ENCODE results near the gene CADM1.

The CADM1 gene

DNA sequence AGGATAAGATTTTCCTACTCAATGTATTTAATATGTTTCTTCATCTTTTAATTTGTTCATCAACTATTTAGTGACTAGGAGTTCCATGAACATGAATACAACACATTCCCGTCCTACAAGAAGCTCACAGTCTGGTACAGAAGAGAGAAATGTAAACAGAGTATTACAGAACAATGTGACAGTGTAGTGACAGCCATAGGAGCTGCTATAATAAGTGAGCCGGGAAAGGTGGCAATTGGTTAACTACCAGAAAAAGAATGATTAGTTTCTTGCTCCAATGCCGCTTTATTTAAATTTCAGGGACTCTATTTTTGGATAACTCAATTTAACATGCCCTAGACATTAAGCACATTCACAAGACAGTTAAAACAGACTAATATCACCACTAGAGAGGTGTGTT, 192.3 kb downstream of the CADM1 start:
- no peak for DNase-seq

DNA sequence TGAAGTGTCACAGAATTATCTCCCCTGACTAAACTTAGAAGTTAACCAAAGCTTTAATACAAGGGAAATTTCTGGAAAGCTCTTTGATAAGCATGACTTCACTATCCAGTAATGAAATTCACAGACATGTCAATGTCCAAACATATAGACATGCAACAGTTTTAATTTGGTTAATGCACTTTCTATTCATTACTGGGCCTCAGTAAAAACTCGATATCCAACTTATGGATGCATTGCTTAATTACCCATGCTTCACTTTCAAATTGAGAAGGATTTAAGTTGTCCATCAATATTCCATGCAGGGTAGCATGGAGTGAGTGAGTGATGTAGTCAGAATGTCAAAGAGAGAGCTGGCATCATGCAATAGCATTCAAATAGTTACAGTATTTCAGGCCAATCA, 197.5 kb downstream of the CADM1 start:
- DNase-seq = no peak

DNA sequence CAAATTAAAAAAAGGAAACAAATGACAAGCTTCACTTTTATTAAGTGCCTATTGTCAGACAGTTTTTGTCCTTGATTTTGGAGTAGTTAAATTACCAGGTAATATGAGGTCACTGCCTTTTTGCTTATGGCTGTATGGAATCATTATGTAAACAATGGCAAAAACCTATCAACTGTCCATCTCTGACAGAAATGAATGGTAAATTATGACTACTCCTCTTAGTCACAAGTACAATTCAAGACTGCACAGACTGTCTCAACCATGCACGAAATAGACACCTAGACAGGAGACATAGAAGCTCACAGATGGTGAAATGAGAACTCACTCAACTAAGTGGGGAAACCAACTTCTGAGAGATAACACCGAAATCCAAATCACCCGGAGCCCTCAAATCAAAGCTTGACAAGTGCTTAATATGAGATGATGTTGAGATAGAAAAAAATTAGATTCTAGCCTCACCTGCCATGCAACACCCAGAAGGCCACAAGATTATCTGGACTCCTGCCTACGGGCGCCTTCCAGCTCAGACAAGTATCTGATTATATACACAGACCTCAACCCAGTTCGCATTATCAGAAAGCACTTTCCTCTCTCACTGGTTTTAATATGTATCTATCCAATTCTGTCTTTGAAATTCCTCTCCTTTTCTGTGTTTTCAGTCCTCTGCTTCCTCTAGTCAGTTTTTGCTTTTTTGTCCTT, 199.3 kb downstream of the CADM1 start:
- no peak for DNase-seq

DNA sequence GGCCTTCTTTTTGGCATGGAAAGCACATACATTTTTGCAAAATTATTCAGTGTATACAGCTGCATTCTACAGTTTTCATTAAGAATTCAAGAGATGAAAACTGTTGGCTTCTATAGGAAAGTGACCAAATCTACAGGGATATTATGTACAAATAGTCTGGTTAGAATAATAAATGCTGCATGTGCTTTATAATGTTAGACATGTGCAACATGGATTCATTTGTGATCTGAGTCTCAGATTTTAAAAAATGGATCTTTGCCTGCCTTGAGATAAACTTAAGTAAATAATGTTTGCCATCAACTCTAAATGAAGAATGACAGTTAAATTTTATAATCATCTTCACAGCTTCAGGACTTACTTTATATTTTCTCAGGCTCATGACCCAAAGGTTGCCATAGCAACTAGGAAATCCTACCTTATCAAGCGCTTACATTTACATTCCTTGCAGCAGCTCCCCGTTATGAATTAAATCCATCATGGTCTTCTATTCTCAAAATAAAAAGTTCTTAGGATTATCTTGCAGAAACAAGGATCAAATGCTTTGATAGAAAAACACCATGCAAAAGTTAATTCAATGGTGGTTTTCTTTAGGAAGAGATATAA, 200.2 kb downstream of the CADM1 start:
- no peak for DNase-seq

DNA sequence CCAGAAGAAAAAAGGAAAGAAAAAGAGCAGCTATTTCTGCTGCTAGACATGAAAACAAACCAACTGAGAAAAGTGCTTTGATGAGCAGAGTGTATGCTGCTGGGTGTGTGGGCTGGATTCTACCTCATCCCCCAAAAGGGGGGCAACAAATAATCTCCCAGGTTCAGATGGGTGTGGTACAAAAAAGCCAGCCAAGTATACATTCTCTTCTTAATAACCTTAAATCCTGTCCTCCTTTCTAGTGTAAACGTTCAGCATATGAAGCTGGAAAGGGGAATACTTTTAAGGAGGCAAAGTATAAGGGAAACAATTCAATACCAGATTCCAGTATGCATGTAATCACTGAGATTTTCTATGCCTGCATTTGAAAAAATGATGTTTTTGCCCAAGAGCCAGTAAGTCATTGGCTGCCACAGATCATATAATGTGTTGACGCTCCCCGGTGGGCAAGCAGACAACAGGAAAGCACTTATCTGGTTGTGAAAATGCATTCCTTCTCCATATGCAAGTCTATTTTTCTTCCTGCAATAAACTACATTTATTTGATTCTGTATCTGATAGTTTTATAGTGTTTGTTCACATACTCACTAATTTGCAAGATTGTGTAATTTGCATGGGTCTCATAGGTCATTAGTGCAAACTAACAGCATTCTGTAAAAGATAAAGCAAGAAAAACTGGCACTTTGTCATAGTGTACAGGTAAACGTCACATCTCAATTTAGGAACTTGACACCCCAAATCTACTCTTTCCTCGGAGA, 201.1 kb downstream of the CADM1 start:
- DNase-seq = no peak

DNA sequence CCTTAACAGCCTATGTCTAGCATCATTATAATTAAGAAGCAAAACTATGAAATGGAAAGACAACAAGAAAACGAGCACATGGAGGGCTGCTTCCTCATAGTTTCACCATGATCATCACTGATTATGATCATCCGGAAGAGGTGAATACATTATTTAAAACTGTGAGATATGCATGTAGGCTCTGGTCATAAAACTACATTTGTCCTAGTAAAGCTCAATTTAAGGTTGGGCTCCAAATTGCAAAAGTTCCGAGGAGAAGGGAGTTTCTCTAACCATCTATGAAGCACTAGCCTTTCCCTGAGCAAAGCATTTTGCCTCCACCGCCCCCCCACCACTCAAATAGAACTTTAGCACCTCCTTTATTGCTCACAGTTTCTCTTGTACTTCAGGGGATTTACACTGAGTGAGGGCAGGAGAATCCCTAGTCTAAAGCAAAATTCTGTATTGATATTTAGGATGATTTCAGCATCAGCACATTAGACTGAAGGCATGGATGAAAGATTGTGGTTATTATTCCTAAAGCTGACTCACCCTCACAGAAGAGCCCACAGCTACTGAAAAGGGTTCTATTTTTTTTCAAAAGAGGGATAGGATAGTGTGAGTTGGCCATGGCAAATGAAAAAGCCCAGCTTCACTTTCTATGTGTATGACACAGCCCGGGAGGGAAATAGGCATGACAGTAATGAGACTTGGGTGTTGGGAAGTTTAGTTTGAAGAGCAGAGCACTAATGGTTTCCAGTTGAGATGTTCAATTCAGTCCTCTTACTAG, 203.4 kb downstream of the CADM1 start:
- no peak for DNase-seq

DNA sequence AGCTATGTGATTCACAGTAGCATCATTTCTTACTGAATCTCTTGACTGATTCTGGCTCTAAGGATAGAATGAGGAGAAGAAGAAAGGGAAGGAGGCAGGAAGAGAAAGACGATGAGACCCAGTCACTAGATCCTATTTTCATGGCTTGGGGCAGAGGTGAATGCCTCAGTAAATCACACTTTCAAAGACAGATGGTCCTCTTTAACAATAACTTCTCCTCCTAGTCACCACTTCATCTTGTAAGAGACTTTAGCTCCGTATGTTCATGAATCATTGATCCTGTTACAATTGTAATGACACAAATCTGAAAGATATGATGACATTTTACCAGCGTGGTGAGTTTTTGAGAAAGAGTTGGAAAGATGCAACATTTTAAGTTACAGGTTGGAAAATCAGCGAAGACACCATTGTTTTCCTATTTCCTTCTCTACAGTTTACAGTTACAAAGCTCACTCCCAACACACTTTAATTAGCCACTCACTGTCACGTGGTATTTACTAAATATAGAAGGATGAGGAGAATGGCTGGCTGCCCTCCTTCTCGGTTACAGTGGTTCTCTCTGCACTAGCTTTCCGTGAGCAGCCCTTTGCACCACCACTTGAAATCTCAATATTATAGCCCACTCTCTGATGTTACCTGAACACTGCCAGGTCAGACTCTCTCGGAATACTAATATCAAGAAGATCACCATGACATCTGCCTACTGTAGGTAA, 205.8 kb downstream of the CADM1 start:
- no peak for DNase-seq

DNA sequence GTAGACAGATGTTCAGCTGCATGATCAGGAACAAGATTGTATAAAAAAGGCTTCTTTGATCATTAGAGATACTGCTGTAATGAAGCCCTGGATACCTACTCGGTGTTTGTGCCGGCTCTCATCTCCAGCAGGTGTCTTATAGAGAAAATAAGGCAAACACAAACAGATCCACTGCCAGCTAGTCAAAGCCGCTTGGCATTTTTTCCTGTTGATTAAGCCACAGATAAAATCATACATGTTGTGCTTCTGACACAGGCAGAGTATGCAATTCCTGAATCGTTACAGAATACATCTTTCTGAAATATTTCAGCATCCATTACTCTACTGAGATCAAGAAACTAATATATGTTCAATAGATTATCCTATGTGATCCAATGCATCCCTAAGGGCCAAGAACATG, 206.9 kb downstream of the CADM1 start:
- DNase-seq = peak; percentile 24

DNA sequence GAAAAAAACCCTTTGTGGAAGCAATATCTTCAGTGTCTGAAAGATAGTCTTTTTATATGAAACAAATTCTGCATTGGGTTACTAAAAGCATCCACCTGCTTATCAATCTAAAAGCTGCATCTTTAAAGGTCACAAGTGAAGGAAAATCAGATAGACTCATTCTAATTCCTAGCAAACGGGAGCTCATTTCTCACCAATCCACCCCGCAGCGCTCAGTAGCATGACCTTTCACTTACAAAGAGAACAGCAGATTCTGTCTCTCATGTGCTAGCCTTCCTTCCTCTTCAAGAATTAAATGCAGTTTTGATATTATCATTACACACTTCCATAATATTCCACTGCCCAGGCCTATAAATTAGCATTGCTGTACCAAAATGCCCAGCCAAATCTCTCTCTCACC, 212.9 kb downstream of the CADM1 start:
- DNase-seq = no peak

DNA sequence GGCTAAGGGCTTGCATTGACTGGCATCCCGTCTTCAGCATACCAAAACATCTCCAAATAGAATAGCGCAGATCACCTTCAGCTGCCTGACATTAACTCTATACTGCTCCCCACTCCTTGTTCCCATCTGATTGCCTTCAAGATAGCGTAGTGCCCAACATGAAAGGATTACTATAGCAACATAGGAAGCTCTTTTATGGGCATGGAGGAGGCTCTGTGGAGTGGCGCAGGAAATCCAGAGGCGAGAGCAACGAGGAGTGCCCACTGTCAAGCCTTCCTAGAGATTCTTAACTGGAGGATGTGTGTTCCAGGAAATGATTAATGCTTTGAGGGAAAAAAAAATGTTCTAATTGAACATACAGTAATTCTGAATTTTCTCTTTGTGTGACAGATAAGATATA, 213.3 kb downstream of the CADM1 start:
- no peak for DNase-seq

DNA sequence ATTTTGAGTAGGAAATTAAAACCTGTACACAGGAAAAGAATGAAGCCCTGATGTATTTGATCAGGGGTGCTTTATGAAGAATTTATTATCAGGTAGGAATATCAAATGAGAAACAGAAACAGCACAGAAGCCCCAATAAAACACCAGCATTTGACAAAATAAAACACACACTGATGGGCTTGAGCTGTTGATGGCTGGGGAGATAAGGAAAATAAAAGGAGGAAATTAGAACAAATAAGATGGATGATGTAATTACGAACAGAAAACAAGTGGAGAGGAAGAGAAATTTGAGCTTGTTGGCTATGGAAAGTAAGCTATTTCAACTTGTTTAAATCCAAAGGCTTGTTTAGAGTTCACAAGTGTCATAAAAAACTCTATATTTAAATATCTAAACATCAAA, 213.7 kb downstream of the CADM1 start:
- DNase-seq = no peak

DNA sequence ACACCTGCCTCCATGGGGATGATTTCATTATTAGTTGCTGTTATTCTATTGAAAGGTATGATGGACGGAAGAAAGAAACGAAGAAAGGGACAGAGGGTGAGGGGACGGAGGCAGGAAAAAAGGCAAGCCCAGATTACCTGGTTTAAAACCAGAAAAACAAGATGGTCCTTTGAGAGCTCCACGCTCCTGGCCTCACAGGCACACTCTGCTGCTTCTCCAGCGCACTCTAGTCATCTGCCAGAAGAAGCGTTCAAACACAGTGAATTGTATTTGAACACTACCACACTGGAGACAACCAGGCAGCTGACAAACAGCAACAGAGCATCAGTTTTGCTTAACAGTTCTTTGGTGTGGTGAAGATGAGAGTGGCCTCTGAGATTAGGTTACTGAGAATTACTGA, 216.9 kb downstream of the CADM1 start:
- DNase-seq = no peak

DNA sequence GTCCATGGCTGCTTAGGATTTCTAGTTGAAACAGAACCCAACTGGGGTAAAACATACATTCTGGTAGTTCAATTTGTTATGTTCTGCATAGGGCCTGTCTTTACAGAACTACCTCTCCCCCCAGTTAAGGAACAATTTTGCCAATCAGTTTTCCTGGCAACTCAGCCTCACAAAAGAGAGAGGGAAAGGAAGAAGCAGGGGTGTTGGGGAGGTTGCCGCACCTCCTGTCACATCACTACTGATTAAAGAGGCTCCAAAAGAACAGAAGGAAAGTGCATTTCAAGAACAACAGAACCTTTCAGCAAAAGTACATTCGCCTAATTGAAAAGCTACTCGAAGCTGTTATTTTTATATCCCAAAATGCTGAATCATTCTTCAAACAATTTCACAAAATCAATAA, 217.6 kb downstream of the CADM1 start:
- DNase-seq = no peak

DNA sequence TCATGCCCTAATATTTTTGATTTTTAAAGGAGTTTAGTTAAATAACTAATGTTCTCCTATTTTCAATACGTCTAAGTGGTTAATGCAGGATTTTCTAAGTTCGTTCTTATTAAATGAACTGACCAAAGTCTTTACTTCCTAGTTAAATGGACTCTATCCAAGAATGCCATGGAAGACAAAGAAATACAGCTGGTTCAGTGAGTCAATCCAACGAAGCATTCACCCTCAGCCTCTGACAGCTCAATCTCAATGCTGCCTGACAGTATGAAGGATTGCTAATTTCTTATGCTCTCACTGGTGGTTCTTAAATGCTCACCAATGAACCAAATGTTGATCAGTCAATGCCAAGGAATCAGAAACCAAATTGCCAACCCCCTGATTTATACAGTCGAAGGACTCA, 219.4 kb downstream of the CADM1 start:
- no peak for DNase-seq

DNA sequence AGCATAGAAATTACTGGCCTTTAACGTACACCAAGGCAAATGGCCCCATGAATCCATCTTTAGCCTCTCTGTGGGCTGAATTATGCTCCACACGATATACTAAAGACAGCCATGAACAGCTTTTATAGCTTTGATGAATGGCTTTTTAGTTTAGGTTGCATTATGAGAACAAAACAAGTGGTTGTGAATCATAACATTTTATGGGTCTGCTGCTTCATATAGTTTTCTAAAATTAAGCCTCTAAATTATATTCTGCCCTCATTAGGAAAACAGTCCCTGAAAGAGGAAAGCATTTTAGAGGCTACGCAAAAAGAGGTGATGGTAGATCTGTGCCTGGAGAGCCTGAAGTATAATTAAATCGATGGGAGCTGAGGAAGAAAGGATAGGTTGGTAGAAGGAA, 221.3 kb downstream of the CADM1 start:
- DNase-seq = no peak

DNA sequence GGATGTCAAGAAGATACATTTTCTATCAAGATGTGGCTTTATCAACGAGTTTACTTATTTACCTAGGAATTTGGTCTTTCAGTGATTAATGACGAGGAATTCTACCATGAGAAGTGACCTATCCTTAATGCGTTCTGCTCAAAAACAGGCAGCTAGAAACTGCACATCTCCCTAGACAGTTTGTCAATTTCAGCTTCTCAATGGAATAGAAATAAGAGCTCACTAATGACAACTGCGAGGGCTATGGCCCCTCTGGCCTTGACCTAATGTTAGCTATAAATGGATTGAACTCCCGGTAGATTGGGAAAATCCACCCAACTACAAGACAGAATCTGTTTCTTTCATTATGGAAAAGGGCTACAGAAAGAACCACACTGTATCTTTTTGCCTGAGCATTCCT, 223.4 kb downstream of the CADM1 start:
- DNase-seq = no peak

DNA sequence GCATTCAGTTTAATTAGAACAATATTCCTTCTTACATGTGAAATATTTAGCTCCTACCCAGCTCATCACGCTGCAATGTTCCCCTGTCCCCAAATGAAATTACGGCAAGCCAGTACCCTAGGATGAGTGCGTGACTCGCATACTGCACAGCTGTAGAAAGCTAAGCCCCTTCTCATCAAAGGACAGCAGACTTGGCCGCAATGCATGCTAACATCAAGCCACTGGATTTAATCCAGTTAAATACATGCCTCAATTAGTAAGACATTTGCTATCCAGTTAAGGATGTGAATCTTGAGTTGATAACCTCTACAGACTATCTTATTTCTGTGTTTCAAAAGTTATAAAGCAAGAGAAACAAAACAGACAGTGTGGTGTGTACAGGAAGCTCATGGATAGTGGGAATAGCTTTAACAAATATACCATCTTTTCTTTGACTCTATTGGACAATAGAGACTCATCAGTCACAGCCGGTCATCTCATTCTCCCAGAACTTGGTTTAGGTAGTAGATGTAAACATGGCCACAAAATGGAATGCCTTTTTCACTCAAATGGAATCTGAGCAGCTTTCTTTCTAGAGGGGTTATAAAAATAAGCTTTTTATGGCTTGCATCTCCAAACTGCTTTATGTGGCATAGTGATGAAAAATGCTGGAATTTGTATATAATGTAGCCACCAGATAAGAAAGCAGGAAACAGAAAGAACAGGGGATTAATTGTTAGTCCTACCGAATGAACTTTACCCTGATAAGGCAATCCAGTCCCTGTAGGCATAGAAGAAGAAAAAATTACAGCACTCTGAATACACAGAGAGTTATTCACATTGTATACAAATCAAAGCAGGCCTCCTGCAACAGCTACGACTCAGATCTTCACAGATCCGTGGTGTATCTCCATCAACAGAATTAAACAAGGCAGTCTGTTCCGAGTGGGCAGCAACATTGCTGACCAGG, 224.1 kb downstream of the CADM1 start:
- no peak for DNase-seq

DNA sequence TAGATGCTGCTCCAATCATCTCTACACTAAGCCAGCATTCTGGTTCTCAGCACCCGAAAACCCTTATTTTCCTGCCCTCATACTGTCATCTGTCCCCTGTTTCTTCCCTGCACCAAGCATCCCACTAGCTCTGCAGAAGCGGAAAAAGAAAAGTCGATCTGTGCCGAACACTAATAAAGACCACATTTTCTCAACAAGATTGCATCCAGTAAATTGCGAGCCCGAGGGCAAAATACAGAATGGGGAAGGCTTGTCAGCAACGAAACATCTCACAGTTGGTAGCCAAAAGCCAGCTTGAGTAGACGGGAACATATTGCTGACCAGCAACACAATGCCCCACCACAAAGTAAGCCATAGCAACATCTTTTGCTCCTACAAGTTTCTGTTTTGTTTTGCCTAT, 227.4 kb downstream of the CADM1 start:
- DNase-seq = no peak

DNA sequence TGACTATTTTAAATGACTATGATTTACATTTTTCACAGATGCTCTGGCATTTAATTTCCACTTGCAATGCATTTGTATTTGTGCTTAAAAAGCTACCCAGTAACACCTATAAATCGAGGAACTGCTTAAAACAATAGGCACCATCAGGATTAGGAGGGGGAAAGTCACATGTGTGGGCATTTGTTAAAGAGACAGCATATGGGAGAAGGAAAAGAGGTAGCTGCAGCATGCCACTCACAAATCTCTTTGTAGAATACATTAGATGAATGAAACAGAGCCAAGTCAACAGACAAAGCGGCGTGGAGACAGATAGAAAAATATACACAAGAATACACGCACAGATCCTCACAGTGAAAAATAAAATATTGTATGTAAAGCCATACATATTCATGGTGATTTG, 228.0 kb downstream of the CADM1 start:
- no peak for DNase-seq

DNA sequence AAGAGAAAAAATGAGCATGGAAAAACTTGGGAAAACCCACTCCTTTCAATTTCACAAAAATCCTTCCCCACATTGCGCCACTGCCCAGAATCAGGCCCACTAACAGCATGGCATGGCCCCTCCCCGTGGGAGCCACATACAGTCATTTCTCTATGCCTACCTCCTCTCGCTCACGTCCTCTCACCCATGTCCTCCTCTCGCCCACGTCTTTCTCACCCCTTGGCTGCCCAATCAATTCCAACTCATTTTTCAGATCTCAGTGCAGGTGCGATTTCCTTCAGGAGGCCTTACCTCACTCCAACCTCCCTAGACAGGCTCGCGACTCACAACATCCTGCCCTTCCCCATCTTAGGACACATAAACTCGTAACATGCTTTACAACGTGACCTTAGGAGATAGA, 229.2 kb downstream of the CADM1 start:
- no peak for DNase-seq

DNA sequence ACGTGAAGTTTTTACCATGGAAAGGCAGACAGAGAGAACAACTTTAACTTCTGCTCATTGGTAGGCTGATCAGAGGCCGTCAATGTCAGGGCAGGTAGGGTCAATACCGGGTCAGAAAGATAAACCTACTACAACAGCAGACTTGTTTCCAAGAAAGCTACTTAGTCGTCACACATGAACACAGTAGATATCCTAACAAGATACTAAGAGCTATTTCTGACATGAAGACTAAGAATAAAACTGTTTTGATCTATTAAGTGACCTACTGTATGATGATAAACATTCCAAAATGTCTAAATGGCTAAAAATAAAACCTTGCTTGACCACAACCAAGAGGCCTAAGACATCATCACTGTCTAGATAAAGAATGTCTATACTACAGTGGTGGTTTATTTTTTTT, 231.3 kb downstream of the CADM1 start:
- DNase-seq = no peak

DNA sequence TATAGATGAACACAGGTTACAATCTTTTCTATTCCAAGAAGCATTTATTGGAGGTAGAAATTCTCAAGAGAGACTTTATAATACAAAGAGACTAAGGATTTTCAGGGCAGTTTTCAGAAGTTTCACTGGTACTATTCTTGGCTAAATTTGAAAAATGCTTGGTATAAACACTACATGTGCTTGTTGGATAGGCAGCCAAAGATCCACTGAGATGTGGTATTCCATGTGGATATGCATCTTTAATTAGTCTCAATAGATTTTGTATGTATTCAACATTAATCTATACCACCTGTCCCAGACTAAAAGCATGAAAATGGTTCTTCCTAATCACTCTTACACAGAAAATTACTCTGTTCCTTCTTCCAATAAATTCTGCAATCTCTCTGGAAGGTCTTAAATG, 232.6 kb downstream of the CADM1 start:
- DNase-seq = no peak
